Psoas muscle (tissue), 8 donors: ENCODE results near the gene DTNA. TPM values are rescaled to one million over a fixed set of nuclear protein-coding genes. Genes with fewer than 3 reads are reported as not detected.
"Not testable (repeated sequence)": the region's sequence is repeated elsewhere in the genome, so short reads cannot be mapped to it uniquely, and the experiment has no call there.

Source experiments
- ATAC-seq, 4 donors: fragments of 200-7000 bp; cut with Tn5 transposase; one replicate each; pipeline ENCODE4 v1.9.1; 2020; ENCODE audit warnings: moderate library complexity in 3 of 4, mild to moderate bottlenecking in 2 of 4
- DNase-seq, 2 donors: peaks; one replicate each; pipeline ENCODE4 v3.0.0-alpha.2; 2020
- H3K27ac ChIP-seq: fragments of 200-600 bp; one replicate; pipeline ENCODE4 v1.8.0; 2022
- H3K27me3 ChIP-seq, 3 donors: fragments of 200-600 bp in 1 of 3; one replicate each; pipeline versions ENCODE4 v1.6.1 to v1.8.0; 2013 to 2022; ENCODE audit warnings: low read length in 2 of 3, mild to moderate bottlenecking in 2 of 3, moderate library complexity in 1 of 3; ENCODE audit not compliant: insufficient read depth in 3 of 3
- H3K36me3 ChIP-seq, 2 donors: fragments of 200-600 bp in 1 of 2; one replicate each; pipeline versions ENCODE4 v1.6.1 to v1.8.0; 2013 to 2022; ENCODE audit warnings: low read depth in 1 of 2, mild to moderate bottlenecking in 1 of 2, moderate library complexity in 1 of 2; ENCODE audit not compliant: insufficient read depth in 1 of 2
- H3K4me1 ChIP-seq: fragments of 200-600 bp; one replicate; pipeline ENCODE4 v1.8.0; 2022
- H3K4me3 ChIP-seq: fragments of 200-600 bp; one replicate; pipeline ENCODE4 v1.8.0; 2022; ENCODE audit warnings: mild to moderate bottlenecking
- H3K9me3 ChIP-seq: fragments of 200-600 bp; one replicate; pipeline ENCODE4 v1.8.0; 2022
- CTCF ChIP-seq: fragments of 200-600 bp; IDR thresholded peaks from one replicate; pipeline ENCODE4 v1.8.0; 2022; ENCODE audit warnings: antibody characterized with exemption
- WGBS, 3 donors: extraction: QIAGEN DNeasy Blood & Tissue Kit; methylation state at CpG; one replicate each; pipeline versions ENCODE4 v1.1.6 to v1.1.7; 2013; 5-methylcytosine and 5-hydroxymethylcytosine counted together
- intact Hi-C, 2 donors: fragments of 100-400 bp; cut with DNase I; formaldehyde crosslinking; loops; one replicate each; pipeline versions ENCODE4 v1.11.0 to v1.14.2; 2022
- polyA plus RNA-seq, 3 donors: library from polyadenylated mRNA; stranded (reverse); fragments of 200-250 nt; gene quantifications; one replicate each; pipeline ENCODE4 v1.2.3, GENCODE V29; 2013
- total RNA-seq, 4 donors: library from RNA; stranded (reverse); fragmentation: NEBNext Ultra II Directional in 2 of 4; extraction: Animal tissue kit (Norgen Biotek cat#: 25700) in 2 of 4; gene quantifications; one replicate each; pipeline versions ENCODE4 v1.2.1 to v1.2.4, GENCODE V29; 2021 to 2023
- donor health status: healthy with polysubstance abuse.
- donor health status: DM: no; HTN: no; CAD: no; lungs with moderate emphysema.
- donor health status: Bipolar disorder and iron deficiency.
- donor health status: healthy.
- donor health status: DM: yes; HTN: yes; CAD: no.
- donor health status: DM: no; HTN: no; CAD: no.
- donor health status: DM: no; HTN: no; CAD: no.
- donor health status: DM: yes; HTN: yes; CAD: no.

DTNA gene
- total and polyA plus RNA-seq, 7 donors = 12.6 to 103 (median 82.0) TPM

DNA sequence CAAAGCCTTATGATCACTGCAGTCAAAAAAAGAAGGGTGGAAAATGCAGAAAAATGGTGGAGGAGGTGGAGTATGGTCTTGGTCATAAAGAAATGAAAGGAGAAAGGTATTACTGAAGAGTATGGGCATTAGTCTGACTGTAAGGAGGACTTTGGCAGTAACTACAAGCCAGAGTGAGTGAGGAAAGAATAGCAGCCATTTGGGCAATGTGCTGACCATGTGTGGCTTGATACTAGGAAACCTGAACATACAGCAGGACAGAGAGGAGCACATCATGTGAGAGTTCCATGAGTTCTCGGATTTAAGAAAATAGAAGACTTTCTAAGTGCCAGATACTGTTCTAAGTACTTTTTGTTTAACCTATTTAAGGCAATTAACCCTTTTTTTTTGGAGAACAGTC lies 8.5 kb downstream of the DTNA start:
- WGBS, 3 donors = 54 to 88% (median 65%) methylated on average over 1 of the region's 1 CpG

DNA sequence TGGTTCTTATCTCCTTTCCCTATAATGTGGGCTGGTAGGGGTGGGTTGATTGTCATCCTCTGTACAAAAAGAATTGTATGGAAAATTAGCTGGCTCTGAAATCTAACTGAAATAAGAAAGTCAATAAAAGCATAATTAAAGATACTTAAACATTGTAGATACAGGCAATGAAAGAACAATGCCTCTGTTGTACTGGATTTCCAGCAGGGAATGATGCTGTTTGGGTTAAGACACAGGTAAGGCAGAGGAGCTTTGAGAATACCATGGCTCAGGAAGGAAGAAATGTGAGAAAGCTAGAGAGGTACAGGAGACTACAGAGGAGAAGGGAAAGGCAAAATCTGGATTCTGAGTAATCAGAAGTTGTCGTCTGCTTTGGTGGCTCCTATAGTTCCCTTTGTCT lies 10.1 kb downstream of the DTNA start:
- Histone ChIP-seq H3K27ac (no peak overlapping the region), H3K4me1 (no peaks in the 10 kb centered on the region), H3K9me3 (peaks cover 3% of the 10 kb centered on the region), H3K4me3 (no peak overlapping the region), H3K36me3 (no peaks in the 10 kb centered on the region), H3K27me3 (no peaks in the 10 kb centered on the region)
- no peak for TF ChIP-seq CTCF
- intact Hi-C loops = no loop called here
- ATAC-seq (no peak), DNase-seq (no peak)
- WGBS, 3 donors = 86 to 98% (median 96%) methylated on average over 1 of the region's 1 CpG

More for the DNA sequence above, 8.5 kb downstream of the DTNA start:
- Histone ChIP-seq H3K4me3 (no peak overlapping the region), H3K9me3 (no peaks in the 10 kb centered on the region), H3K36me3 (no peaks in the 10 kb centered on the region), H3K4me1 (no peaks in the 10 kb centered on the region), H3K27ac (peak overlapping the region; percentile 3), H3K27me3 (no peaks in the 10 kb centered on the region)
- no peak for TF ChIP-seq CTCF
- intact Hi-C loops = no loop called here
- DNase-seq (no peak), ATAC-seq (peak; percentile 59 to 85 (median 82))

DNA sequence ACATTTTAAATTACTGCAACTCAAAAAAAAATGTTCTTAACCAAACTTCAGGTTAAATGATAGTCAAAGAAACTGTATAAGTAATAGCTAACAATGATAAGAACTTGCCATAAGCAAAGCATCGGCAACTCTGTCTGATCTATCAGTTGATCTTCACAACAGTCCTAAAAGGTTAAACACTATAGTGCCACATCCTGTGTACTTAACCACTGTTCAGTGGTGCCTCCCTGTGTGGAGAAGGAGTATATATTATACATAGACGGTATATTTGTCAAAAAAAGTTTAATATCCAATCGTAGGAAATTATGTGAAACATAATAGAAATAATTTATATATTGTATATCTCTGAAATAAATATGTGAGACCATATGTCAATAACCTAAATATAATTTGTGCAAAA lies 13.0 kb downstream of the DTNA start:
- peaks cover 3% of the 10 kb centered on the region for H3K9me3 ChIP-seq
- H3K36me3 ChIP-seq = no peaks in the 10 kb centered on the region
- H3K27me3 ChIP-seq = no peaks in the 10 kb centered on the region
- DNase-seq = no peak
- intact Hi-C loops = no loop called here
- WGBS, 3 donors = 81 to 86% (median 82%) methylated on average over 3 of the region's 3 CpGs
- H3K4me1 ChIP-seq = no peaks in the 10 kb centered on the region
- TF ChIP-seq CTCF = no peak
- no peak for ATAC-seq
- no peak overlapping the region for H3K27ac ChIP-seq
- H3K4me3 ChIP-seq = no peak overlapping the region

DNA sequence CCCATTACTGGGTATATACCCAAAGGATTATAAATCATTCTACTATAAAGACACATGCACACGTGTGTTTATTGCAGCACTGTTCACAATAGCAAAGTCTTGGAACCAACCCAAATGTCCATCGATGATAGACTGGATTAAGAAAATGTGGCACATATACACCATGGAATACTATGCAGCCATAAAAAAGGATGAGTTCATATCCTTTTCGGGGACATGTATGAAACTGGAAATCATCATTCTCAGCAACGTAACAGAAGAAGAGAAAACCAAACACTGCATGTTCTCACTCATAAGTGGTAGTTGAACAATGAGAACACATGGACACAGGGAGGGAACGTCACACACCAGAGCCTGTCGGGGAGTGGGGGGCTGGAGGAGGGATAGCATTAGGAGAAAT lies 15.6 kb downstream of the DTNA start:
- ATAC-seq, H3K27ac ChIP-seq, H3K36me3 ChIP-seq, H3K4me3 ChIP-seq, H3K9me3 ChIP-seq, DNase-seq, H3K27me3 ChIP-seq: not testable (repeated sequence)
- WGBS, 3 donors = 89 to 93% (median 89%) methylated on average over 6 of the region's 6 CpGs
- peaks cover 17% of the 10 kb centered on the region for H3K4me1 ChIP-seq
- intact Hi-C loops = loop anchor here in 1 of 2 donors (5.0 kb wide), 1 partner anchor 37 kb away; no protein-coding TSS in a partner anchor

DNA sequence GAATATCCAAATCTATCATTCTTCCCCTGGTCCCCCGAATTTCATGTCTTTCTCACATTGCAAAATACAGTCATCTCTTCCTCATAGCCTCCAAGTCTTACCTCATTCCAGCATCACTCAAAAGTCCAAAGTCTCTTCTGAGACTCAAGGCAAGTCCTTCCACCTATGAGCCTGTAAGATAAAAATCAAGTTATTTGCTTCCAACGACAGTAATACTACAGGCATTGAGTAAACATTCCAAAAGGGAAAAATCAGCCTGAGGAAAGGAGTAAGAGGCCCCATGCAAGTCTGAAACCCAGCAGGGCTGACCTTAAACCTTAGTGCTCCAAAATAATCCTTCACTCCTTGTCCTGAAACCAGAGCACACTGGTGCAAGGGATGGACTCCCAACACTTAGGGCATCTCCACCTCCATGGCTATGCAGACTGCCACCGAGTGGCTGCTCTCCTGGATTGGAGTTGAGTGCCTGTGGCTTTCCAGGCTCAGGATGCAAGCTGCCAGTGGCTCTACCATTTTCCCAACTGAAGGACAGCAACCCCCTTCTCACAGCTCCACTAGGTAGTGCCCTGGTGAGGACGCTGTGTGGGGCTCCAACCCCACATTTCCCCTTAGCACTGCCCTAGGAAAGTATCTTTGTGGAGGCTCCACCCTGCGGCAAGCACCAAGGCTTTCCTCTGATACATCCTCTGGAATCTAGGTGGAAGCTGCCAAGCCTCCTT lies 16.3 kb downstream of the DTNA start:
- no peaks in the 10 kb centered on the region for H3K36me3 ChIP-seq
- H3K9me3 ChIP-seq = peaks cover 3% of the 10 kb centered on the region
- peaks cover 19% of the 10 kb centered on the region for H3K4me1 ChIP-seq
- WGBS, 3 donors = 72 to 80% (median 80%) methylated on average over 5 of the region's 5 CpGs
- no peak overlapping the region for H3K27ac ChIP-seq
- H3K27me3 ChIP-seq = no peaks in the 10 kb centered on the region
- intact Hi-C loops = loop anchor here in 1 of 2 donors (5.0 kb wide), 1 partner anchor 36 kb away; no protein-coding TSS in a partner anchor
- DNase-seq (no peak), ATAC-seq (no peak)
- TF ChIP-seq CTCF = no peak
- no peak overlapping the region for H3K4me3 ChIP-seq
